Ectodermal cell (in vitro differentiated cells): ENCODE results near the gene DOLPP1.
"Not testable (repeated sequence)": the region's sequence is repeated elsewhere in the genome, so short reads cannot be mapped to it uniquely, and the experiment has no call there.

Experiments
- H3K27ac ChIP-seq: 2 replicates; pipeline ENCODE4 v1.7.0; 2013; ENCODE audit warnings: mild to moderate bottlenecking, low read depth, low read length; ENCODE audit not compliant: insufficient read depth, poor library complexity, severe bottlenecking
- H3K27me3 ChIP-seq: 2 replicates; pipeline ENCODE4 v1.7.0; 2013; ENCODE audit warnings: mild to moderate bottlenecking, low read length; ENCODE audit not compliant: insufficient read depth, control insufficient read depth, poor library complexity, severe bottlenecking
- H3K36me3 ChIP-seq: one replicate; pipeline ENCODE4 v1.7.0; 2013; ENCODE audit warnings: low read length; ENCODE audit not compliant: control insufficient read depth, insufficient read depth
- H3K4me1 ChIP-seq: one replicate; pipeline ENCODE4 v1.7.0; 2013; ENCODE audit warnings: low read length; ENCODE audit not compliant: control insufficient read depth, insufficient read depth
- H3K4me3 ChIP-seq: 2 replicates; pipeline ENCODE4 v1.7.0; 2013; ENCODE audit warnings: low read depth, low read length, control low read depth; ENCODE audit not compliant: insufficient read depth
- H3K9me3 ChIP-seq: 2 replicates; pipeline ENCODE4 v1.7.0; 2013; ENCODE audit warnings: mild to moderate bottlenecking, low read length, moderate library complexity; ENCODE audit not compliant: control insufficient read depth
- WGBS, 2 experiments: methylation state at CpG; one replicate each; pipeline ENCODE4 v1.1.7; 2013; ENCODE audit warnings: missing lambda C conversion rate in 2 of 2; 5-methylcytosine and 5-hydroxymethylcytosine counted together

DOLPP1 gene

DNA sequence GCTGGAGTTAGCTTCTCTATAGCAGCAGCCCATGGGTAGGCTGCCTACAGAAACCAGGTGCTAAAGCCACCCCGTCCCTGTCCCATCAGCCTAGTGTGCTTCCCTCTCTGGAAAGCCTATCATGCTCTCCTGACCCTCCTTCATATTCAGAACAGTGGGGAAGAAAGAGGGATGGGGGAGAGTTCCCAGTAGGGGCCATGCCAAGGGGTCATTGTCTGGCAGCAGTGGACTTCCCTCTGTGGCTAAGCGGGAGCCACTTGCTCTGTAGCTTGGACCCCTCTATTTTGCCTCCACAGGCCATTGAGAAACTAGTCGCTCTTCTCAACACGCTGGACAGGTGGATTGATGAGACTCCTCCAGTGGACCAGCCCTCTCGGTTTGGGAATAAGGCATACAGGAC is 47.8 kb downstream of the DOLPP1 start:
- no peaks in the 10 kb centered on the region for H3K27me3 ChIP-seq
- peaks cover 25% of the 10 kb centered on the region for H3K36me3 ChIP-seq
- WGBS, 2 experiments: 94 to 97% methylated on average over 5 of the region's 5 CpGs
- no peak overlapping the region for H3K4me3 ChIP-seq
- H3K4me1 ChIP-seq: peaks cover 27% of the 10 kb centered on the region
- H3K9me3 ChIP-seq: no peaks in the 10 kb centered on the region
- no peak overlapping the region for H3K27ac ChIP-seq

DNA sequence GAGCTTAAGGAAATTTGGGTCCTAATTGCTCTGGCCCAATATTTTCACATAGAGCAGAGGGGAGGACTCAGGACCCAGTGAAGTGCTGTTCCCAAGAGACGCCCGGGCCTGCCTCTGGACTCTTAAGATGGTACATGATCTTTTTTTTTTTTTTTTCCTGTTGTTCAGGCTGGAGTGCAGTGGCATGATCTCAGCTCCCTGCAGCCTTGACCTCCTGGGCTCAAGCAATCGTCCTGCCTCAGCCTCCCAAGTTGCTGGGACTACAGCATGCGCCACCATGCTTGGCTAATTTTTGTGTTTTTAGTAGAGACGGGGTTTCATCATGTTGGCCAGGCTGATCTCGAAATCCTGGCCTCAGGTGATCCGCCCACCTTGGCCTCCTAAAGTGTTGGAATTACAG is 49.4 kb downstream of the DOLPP1 start:
- 92 to 95% methylated on average over 7 of the region's 7 CpGs for WGBS, 2 experiments
- H3K9me3 ChIP-seq, H3K27ac ChIP-seq, H3K4me3 ChIP-seq, H3K27me3 ChIP-seq: not testable (repeated sequence)
- peaks cover 27% of the 10 kb centered on the region for H3K36me3 ChIP-seq
- H3K4me1 ChIP-seq: peaks cover 28% of the 10 kb centered on the region

DNA sequence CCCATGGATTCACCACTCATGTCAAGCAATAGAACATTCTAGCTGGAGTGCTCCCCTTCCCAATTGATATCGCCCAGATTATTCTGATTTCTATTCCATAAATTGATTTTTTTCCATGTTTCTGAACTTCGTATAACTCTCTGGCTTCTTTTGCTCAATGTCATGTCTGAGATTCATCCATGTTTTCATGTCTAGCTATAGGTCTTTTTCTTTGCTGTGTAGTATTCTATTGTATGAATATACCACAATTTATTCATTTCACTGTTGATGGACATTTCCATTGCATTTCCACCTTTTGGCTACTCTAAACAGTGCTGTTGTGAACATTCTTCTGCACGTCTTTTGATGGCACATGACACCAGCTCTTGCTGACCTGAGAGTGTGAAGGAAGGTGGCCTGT is 49.9 kb downstream of the DOLPP1 start:
- WGBS, 2 experiments: 63% methylated on average over 3 of the region's 3 CpGs
- Histone ChIP-seq H3K36me3 (peaks cover 27% of the 10 kb centered on the region), H3K27ac (no peak overlapping the region), H3K27me3 (no peaks in the 10 kb centered on the region), H3K4me1 (peaks cover 28% of the 10 kb centered on the region), H3K9me3 (no peaks in the 10 kb centered on the region), H3K4me3 (no peak overlapping the region)

DNA sequence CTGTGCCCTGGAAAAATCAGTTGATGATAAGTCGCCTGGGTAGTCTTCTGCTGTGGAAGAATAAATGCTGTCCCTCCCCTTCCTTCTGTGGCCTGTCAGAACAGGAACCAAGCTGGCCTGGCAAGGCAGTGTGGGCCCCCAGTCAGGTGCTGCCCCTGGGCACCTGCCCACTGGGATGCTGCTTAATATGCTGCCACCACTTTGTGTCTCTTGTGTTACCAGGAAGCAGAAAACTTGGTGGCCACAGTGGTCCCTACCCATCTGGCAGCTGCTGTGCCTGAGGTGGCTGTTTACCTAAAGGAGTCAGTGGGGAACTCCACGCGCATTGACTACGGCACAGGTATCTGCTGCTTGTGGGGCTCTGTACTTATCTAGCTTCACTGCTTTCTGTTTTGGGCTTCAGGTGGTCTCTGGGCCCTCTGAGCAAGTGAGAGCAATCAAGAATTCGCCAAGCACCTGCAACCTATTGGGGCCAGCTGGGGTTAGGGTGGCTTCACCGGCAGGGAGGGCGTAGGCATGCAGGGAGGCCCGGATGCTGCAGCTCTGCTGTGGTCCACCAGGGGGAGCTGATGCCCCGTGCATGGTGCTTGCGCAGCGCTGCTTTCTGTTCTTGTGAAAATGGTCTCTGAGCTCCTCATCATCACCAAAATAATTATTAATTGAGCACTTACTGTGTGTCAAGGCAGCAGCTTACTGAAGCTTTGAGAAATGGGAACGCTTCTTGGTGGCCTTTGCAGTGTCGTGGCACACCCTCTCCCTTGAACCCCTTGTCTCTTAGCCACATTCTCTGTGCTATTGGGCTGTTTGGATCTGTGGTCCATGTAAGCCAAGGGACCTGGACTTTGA is 50.6 kb downstream of the DOLPP1 start:
- Histone ChIP-seq H3K27me3 (no peaks in the 10 kb centered on the region), H3K27ac (no peak overlapping the region), H3K4me1 (peaks cover 28% of the 10 kb centered on the region), H3K9me3 (no peaks in the 10 kb centered on the region), H3K4me3 (no peak overlapping the region), H3K36me3 (peaks cover 29% of the 10 kb centered on the region)
- 46 to 47% methylated on average over 13 of the region's 13 CpGs for WGBS, 2 experiments

DNA sequence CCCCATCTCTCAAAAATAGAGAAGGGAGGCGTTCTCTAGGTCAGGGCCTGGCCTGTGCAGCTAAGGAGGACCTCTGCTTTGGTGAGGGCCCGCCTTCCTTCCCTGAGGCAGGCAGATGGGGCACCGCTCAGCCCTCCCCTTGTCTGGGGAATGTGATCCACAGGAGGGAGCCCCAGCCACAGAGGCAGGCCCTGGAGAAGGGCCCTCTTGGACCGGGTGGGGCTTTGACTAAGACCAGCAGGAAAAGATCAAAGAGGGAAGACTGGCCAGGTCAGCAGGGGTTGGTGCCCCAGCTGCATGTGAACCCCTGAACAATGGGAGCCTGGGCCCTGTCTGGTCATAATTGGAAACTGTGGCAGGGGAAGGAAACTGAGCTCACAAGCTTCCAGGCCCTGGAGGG is 52.2 kb downstream of the DOLPP1 start:
- peak overlapping the region; percentile 2 for H3K27ac ChIP-seq
- 74 to 75% methylated on average over 4 of the region's 4 CpGs for WGBS, 2 experiments

DNA sequence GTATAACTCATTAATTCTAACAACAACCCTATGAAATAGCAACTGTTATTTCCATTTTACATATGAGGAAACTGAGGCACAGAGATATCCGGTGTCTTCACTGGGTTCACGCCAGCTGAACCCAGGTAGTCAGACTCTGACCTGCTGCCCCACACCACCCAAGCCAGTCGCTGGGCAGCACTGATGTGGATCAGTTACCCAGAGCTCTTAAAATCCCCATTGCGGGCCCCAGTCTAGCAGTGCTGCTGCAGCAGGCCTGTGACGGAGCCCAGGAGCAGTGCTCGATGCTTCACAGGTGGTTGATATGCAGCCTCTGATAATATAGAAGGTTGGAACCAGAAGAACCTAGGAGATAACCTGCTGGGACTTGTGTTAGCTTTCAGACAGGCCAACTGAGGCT is 54.6 kb downstream of the DOLPP1 start:
- H3K27ac ChIP-seq: no peak overlapping the region
- no peak overlapping the region for H3K4me3 ChIP-seq
- peaks cover 23% of the 10 kb centered on the region for H3K36me3 ChIP-seq
- H3K4me1 ChIP-seq: peaks cover 23% of the 10 kb centered on the region
- no peaks in the 10 kb centered on the region for H3K27me3 ChIP-seq
- no peaks in the 10 kb centered on the region for H3K9me3 ChIP-seq
- 95 to 96% methylated on average over 6 of the region's 6 CpGs for WGBS, 2 experiments

More for the DNA sequence above, 52.2 kb downstream of the DOLPP1 start:
- Histone ChIP-seq H3K27me3 (no peaks in the 10 kb centered on the region), H3K4me1 (peaks cover 13% of the 10 kb centered on the region), H3K36me3 (peaks cover 38% of the 10 kb centered on the region), H3K4me3 (no peak overlapping the region), H3K9me3 (no peaks in the 10 kb centered on the region)

DNA sequence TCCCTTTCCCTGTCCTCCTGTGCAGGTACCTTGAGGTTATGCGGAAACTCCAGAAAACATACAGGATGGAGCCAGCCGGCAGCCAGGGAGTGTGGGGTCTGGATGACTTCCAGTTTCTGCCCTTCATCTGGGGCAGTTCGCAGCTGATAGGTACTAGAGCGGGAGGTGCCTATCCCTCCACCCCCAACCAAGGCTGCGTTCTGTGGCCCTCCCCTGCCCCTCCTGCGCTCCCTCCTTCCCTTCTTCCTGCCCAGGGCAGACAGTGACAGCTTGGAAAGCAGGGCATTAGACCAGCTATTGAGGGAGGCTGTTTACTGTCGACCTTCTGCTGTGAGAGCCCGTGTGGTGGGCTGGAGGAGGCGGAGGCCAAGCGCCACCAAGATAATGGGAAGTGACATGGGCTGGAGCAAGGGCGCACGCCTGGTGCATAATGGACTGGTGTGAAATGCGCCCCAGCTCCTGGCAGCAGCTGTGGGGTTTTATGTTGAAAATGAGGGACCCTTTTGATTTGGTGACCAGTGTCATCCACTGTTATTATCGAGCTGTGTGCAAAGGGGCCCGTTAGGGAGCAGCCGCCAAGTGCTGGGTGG is 55.6 kb downstream of the DOLPP1 start:
- H3K27me3 ChIP-seq: no peaks in the 10 kb centered on the region
- H3K4me3 ChIP-seq: no peak overlapping the region
- peaks cover 19% of the 10 kb centered on the region for H3K36me3 ChIP-seq
- WGBS, 2 experiments: 85 to 88% methylated on average over 16 of the region's 16 CpGs
- H3K9me3 ChIP-seq: no peaks in the 10 kb centered on the region
- peaks cover 32% of the 10 kb centered on the region for H3K4me1 ChIP-seq
- no peak overlapping the region for H3K27ac ChIP-seq

DNA sequence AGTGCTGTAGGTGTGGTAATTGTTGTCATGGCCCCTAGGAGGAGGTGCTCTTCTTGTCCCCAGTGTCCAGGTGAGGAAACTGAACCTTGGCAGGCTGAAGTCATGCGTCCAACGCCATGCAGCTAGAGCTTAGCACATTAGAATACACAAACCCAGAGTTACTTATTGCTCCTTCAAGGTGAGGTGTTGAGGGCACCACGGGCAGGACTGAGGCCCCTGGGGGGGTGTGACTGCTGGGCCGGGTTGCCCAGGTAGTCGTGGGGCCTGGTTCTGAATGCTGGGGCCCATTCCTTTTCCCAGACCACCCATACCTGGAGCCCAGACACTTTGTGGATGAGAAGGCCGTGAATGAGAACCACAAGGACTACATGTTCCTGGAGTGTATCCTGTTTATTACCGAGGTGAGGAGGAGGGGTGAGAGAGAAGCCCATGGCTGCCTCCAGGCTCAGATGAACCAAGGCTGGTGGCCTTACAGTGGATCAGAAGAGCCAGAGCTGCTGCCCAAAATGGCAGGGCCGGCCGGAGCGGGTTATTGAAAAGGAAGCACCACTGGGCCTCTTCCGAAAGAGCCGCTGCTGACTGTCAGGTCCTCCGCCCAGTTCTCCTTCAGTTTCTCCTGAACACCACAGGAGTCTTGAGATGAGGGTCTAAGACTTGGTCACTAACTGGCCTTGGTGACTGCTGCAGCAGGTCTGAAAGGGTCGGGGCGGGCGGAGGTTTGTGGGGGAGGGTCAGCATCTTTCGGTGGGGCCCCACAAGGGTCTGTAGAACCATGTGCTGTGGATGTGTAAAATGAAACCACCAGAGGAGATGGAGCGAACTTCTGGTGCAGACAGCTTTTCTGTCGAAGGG is 56.6 kb downstream of the DOLPP1 start:
- no peak overlapping the region for H3K27ac ChIP-seq
- WGBS, 2 experiments: 92 to 95% methylated on average over 19 of the region's 19 CpGs
- no peaks in the 10 kb centered on the region for H3K9me3 ChIP-seq
- H3K36me3 ChIP-seq: peaks cover 19% of the 10 kb centered on the region
- no peaks in the 10 kb centered on the region for H3K27me3 ChIP-seq
- H3K4me3 ChIP-seq: no peak overlapping the region
- peaks cover 40% of the 10 kb centered on the region for H3K4me1 ChIP-seq

DNA sequence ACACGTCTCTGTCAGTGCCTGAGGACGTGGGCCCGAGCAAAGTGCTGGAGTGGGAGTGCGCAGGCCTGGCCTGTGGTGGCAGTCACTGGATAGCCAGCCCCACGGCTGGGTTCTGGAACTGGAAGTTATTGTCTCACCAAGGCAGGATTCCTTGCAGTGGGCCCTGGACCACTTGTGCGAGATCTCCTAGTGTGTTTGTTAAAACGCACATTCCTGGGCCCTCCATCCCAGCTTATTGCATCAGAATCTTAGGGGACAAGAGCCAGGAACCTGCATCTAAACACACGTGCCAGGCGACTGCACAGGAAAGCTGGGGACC is 57.2 kb downstream of the DOLPP1 start:
- H3K4me3 ChIP-seq: no peak overlapping the region
- H3K9me3 ChIP-seq: no peaks in the 10 kb centered on the region
- peaks cover 40% of the 10 kb centered on the region for H3K4me1 ChIP-seq
- H3K27me3 ChIP-seq: no peaks in the 10 kb centered on the region
- 95 to 97% methylated on average over 9 of the region's 9 CpGs for WGBS, 2 experiments
- peaks cover 18% of the 10 kb centered on the region for H3K36me3 ChIP-seq
- H3K27ac ChIP-seq: no peak overlapping the region
